HG02798 (cell line): ENCODE measurements around the gene HPD.
"Not testable (repeated sequence)": the region's sequence is repeated elsewhere in the genome, so short reads cannot be mapped to it uniquely, and the experiment has no call there.

Experiments used
- ATAC-seq: cut with Tn5 transposase; IDR thresholded peaks from one replicate; pipeline ENCODE4 v1.9.1; 2021; ENCODE audit warnings: mild to moderate bottlenecking; ENCODE audit not compliant: unreplicated experiment, poor library complexity

Gene HPD

DNA sequence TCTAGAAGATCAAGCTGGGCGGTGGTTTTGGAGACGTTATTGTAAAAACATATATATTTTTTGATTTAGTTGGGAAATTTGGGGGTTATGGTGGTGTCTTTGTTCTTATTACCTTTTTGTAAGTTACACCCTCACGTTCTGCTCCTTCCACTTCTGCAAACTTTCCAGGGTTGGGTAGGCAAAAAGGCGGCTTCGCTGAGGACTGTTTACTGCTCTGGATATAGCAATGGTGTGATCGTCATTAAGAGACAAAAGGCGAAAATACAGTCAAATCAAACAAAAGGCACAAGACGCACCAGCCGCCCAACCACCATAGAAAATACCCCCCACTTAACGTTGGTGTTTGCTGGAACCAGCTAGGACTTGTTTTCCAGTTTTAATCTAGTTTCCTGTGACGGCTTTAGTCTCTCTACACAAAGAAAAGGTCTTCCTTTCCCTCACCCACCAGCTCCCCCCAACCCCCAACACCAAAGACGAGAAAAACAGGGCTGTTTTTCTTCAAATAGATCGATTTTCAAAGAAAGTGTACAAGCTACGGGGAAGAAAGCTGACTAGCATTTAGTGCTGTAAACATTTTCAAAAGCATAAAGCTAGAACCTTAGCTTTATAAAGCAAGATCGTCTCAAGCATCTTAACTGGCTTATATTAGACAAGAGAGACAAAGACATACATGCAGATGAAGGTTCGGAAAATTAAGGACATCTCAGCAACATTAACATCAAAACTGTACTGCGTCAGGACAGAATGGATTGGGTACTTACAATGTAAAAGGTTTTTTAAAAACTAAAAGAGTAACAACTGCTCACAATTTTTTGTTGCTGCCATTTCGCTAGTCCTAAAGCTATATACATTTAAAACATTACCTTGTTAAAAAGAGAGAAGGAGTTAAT, 56.8 kb downstream of the HPD start:
- ATAC-seq = no peak

DNA sequence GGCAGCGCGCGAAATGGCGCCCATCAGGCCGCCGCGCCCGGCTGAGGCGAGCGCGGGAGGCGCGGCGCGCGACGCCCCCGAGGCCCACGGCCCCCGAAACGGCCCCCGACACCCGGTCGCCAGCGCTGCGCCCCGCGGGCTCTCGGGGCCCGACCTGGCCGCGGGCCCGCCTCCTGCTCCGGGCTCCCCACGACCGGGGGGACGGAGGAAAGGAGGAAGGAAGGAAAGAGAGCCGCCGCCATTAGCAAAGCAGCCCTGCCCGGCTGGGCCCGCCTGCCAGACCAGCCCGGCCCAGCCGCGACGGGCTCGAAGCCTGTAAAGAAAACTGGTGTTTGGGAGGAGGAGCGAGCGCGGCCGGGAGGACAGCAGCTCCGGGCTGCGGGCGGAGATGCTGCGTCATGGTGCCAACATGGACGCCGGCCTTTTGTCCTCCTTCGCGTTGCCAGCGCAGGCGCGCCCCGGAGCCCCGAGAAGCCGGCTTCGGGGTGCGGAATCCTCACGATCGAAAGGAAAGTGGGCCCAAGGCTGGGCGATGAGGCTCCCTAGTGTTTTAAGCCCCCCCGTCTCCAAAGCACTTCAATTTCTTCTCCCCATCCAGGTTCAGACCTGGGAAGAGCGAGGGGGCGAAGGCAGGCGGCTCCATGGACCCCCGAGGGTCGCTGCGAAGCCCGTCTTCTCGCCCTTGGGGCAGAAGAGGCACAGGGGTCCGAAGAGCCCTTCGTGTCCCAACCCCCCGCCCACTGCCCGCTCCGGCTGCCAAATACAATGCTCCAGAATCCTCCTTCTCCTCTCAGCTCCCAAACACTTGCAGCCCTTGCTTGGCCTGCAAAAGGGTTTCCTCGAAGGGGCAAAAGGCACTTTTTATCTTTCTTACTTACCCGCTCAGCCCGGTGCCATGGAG, 57.7 kb downstream of the HPD start:
- ATAC-seq = no peak

DNA sequence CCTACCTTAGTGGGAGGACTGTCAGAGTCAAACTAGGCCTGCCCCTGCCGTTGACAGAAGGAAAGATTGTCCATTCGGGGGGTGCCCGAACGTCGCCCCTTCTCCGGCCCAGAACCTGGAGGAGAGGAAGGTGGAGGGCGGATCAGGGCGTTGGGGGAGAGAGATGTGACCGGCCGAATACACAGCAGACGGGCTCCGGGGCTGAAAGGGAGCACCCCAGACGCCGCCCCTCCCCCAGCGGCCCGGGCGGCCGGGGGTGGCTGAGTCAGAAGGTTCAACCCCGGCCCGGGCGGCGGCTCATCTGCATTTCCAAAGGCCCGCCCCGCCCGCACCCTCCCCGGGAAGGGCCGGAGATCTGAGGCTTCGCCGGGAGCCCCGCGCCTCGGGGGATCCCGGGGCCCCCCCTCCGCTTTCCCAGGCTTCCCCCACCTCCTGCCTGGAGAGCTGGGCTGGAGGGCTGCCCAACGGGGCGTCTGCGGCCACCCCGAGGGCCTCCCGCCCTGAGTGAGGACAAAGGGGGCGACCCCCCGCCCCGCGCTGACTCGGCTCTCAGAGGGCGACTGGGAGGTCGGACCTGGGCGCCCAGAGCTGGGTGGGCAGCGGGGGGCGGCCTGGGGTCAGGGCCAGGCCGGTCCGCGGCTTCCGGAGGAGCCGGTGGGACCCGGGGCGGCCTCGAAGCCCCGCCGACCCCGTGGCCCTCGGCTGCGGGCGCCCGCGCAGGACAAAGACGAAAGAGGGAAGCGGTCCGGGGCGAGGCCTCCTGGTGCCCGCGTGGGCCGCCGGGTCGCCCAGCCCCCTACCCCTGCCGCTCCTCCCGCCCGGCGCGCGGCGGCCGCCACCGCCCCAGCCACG, 58.6 kb downstream of the HPD start:
- peak; percentile 30 for ATAC-seq

DNA sequence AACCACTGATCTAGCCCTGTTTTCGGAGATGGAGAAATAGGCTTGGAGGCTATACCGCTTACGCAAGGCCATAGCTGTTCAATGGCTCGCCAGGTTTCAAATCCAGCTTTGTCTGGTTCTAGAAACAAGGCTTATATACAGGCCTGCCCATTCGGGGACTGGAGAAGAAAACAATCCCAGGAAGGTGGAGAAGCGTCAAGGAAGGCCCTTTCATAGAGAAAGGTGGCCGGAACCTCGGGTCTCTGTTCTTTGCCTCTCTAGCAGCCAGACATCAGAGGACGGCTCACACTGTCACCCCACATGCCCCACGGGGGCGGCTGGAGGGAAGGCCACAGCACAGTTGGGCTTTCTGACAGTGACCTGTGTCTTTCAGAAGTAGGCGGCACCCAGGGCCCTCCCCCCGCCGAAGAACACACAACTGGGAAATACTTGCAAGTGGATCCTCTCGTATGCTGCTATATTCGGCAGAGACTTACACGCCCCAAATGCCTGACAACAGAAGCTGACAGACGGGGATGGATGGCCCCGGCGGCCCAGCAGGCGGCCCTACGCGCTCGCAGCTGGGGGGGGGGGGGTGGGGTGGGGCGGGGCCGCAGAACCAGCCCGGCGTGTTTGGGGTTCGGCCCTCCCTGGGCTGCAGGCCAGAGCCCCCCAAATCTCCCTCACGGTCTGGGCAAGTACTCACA, 59.4 kb downstream of the HPD start:
- no peak for ATAC-seq

GRCh38 chr12:121798787-121799155, 59.9 kb downstream of the HPD start:
- no peak for ATAC-seq

GRCh38 chr12:121797937-121798786, 60.5 kb downstream of the HPD start:
- no peak for ATAC-seq

- no peak for ATAC-seq
Measured at GRCh38 chr12:121796855-121797751, 61.6 kb downstream of the HPD start.

DNA sequence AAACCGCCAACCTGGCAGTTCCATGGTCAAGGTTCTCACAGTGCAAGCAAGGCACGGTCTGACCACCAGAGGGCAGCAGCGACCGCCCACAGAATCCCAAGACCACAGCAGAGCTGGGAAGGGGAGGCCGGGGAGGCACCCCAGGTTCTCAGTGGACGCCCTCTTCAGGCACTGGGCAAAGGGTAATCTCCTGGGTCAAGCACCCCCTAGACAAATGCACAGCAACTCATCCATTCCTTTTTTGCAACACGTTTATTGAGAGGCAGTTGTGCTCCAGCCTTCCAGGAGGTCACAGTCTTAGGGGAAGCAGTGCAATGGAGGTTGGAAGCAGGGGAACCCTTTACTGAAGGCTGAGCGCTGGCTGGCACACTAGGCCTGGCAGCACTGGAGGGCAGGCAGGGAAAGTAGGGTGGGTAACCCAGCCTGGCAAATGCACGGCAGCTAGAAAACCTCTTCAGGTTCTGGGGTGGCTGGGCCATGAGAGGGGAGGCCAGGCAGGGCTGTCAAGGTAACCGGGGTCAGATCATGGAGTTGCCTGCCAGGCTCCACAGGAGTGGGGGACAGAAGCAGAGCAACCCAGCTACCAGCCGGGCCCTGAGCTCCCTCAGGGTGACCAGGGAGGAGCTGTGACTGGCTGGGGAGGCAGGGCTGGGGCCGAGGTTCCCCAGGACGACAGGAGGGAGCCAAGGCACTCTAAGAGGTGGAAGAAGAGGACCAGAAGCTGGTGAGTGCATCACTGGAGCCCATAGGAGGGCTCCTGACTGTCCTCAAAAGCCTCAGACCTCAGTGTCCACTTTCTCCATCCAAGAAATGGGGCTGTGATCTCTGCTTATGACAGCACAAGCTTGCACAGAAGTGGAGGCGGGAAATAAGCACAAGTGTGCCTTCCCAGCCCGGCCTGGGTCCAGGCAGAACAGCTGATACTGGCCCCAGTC, 63.4 kb downstream of the HPD start:
- ATAC-seq = peak; percentile 24

GRCh38 chr12:121794534-121795033, 64.1 kb downstream of the HPD start:
- no peak for ATAC-seq

GRCh38 chr12:121793838-121794533, 64.7 kb downstream of the HPD start:
- peak; percentile 64 for ATAC-seq

GRCh38 chr12:121793440-121793837, 65.2 kb downstream of the HPD start, which contains the start of gene RHOF:
Gene RHOF (minus strand): TSS chr12:121793688. CDS start chr12:121793633, 55 bp downstream.
- ATAC-seq = peak; percentile 27

GRCh38 chr12:121792607-121793439, 65.8 kb downstream of the HPD start:
- no peak for ATAC-seq

DNA sequence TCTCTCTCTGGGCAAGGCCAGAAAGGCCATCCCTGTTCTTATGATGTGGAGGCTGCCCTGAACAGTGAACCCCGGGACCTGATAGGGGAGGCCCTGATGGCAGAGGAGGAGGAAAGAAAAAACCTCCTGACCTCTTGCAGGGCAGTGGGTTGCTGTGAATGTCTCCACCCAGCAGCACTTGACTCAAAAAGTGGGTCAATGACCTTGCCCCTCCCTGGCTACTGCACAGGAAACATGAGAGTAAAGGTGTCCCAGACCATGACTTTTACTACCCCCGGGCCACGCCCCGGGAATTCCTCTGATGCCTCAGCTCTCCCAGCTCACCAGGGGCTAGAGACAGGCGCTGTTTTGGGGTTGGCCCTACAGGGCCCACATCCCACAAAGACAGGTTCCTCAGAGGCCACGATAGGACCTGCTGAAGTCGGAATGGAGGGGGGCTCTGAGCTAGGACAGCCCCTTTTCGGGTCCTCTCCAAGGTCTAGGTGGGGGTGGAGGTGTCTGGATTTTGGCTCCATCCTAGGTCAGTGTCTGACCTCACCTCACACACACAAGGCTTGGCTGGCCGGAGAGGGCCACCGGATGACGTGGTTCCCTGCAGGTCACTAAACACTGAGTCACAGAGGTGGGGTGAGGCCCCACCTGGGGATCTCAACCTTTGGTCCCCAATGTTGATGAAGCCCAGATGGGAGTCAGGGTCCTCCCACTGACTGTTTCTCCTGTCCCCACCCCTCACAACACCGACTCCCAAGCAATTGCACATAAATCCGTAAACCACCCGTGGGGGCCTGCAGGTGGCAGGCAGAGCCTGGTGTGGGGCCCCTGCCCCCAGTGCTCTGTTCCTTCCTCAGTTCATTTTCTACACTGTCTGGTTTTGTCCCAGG, 66.7 kb downstream of the HPD start:
- no peak for ATAC-seq

DNA sequence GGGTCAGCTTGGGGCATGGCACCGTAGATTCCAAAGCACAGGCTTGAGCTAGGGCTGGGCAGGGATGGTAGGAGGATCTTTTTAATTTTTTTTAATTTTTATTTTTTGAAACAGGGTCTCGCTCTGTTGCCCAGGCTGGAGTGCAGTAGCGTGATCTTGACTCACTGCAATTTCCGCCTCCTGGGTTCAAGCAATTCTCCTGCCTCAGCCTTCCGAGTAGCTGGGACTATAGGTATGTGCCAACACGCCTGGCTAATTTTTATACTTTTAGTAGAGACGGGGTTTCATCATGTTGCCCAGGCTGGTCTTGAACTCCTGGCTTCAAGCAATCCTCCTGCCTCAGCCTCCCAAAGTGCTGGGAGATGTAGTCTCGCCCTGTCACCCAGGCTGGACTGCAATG, 67.9 kb downstream of the HPD start:
- ATAC-seq = not testable (repeated sequence)
